ENCODE data around the gene CRY2. TPM values are rescaled to one million over a fixed set of nuclear protein-coding genes. Genes with fewer than 3 reads are reported as not detected.
"Not testable (repeated sequence)": the region's sequence is repeated elsewhere in the genome, so short reads cannot be mapped to it uniquely, and the experiment has no call there.

Gene CRY2
- total RNA-seq, 1 donor from 2014 or later, result 46.5 TPM

DNA sequence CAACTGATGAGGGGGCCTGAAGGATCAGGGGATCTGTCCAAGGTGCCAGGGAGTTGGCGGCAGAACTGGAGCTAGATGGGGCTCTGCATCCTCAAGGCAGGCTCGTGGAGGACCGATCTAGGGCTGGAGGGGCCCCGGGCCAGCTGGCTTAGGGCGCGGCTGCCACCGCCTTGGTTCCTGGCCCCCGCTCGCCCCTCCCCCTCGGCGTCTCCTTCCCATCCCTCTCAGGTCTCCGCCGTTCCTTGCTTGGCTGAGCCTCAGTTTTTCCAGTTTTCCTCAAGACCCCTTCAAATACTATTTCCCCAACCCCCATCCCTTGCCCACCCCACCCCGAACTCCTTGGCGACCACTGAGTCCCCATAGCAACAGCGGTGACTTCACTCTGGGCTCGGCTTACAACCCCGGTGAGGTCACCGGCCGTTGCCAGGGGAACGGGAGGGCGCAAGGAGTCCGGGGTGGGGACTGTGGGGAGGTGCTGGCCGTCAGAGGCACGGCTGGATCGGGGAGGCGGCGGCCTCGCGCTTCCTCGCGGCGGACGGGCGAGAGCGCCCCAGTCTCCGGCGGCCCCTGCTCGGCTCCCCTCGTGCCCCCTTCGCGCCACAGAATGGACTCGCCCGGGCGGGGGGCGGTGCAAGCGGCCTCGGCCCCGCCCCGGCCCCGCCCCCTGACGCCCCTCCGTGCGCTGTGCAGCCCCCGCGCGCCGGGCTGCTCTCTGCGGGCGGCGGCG is 52.3 kb downstream of the CRY2 start:
- peak; percentile 92 for DNase-seq

DNA sequence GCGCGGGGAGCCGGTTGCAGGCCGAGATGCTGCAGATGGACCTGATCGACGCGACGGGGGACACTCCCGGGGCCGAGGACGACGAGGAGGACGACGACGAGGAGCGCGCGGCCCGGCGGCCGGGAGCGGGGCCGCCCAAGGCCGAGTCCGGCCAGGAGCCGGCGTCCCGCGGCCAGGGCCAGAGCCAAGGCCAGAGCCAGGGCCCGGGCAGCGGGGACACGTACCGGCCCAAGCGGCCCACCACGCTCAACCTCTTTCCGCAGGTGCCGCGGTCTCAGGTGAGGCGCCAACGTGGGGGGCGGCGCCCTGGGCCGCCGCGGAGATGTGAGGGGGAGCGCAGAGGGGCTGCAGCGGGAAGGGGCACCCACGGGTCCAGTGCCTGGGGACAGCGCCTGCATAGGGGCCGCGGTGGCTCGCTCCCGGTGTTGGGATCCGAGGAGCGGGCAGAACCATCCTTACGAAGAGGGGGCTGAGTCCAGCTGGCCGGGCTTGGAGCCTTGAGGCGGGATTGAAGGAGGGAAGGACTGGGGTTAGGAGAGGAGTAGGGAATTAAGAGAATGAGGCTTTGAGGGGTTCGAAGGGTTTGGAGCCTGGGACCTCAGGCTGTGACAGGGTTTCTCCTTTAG is 53.0 kb downstream of the CRY2 start:
- DNase-seq, result not testable (repeated sequence)

DNA sequence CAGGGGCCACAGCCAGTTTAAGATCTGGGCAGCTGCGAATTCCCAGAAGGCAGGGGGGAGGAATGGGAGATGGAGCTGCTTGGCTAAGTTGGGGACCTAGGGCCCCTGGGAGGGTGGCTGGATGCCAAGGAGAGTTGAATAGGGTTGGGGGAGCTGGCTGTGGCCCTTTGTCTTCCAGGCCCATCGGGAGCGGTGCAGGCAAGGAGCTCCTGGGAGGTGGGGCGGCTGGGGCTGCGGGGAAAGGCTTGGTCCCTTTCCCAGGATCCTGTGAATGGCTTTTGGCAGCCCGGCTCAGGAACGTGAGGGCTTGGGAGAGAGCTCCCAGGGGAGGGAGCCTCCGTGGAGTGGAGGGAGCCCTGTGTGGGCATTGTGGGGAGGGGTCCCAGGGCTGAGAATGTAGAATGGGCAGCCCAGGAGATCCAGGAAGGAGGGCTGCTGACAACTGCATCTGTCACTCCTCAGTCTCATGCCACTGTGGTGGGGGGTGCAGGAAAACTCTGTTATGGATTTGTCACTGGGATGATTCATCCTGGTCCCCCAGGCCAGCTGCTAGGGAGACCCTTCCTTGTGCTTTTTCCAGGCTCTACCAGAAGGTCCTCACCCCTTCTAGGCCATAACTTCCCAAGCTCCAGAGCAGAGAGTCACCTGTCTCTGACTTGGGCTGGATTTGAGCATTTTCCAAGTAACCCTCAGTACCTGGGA is 53.8 kb downstream of the CRY2 start:
- peak; percentile 29 for DNase-seq

DNA sequence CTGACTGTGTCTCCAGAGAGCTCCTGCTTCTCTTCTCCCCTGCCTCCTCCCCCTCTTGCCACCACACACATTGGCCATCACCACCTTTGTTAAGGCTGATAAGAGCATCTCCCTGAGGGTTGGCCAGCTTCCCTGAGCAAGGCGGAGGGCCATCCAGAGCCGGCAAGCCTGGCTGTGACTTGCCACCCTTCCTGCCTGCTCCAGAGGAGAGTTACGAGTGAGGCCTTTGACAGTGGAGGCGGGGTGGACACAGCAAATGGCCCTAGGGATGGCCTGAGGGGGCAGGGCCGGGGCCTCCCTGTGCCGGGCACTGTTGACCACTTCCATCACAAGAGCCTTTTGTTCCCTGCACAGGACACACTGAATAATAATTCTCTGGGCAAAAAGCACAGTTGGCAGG is 54.4 kb downstream of the CRY2 start:
- DNase-seq, result peak; percentile 81

DNA sequence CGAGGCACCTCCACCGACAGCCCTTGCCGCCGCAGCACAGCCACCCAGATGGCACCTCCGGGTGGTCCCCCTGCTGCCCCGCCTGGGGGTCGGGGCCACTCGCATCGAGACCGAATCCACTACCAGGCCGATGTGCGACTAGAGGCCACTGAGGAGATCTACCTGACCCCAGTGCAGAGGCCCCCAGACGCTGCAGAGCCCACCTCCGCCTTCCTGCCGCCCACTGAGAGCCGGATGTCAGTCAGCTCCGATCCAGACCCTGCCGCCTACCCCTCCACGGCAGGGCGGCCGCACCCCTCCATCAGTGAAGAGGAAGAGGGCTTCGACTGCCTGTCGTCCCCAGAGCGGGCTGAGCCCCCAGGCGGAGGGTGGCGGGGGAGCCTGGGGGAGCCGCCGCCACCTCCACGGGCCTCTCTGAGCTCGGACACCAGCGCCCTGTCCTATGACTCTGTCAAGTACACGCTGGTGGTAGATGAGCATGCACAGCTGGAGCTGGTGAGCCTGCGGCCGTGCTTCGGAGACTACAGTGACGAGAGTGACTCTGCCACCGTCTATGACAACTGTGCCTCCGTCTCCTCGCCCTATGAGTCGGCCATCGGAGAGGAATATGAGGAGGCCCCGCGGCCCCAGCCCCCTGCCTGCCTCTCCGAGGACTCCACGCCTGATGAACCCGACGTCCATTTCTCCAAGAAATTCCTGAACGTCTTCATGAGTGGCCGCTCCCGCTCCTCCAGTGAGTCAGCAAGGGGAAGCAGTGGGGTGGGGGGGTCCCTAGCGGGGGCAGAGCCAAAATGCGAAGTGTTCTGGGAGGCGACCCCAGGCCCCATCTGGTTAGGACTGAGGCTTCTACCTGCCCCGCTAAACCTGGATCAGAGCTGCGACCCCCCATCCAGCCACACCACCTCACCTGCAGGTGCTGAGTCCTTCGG is 55.4 kb downstream of the CRY2 start:
- DNase-seq, result no peak

DNA sequence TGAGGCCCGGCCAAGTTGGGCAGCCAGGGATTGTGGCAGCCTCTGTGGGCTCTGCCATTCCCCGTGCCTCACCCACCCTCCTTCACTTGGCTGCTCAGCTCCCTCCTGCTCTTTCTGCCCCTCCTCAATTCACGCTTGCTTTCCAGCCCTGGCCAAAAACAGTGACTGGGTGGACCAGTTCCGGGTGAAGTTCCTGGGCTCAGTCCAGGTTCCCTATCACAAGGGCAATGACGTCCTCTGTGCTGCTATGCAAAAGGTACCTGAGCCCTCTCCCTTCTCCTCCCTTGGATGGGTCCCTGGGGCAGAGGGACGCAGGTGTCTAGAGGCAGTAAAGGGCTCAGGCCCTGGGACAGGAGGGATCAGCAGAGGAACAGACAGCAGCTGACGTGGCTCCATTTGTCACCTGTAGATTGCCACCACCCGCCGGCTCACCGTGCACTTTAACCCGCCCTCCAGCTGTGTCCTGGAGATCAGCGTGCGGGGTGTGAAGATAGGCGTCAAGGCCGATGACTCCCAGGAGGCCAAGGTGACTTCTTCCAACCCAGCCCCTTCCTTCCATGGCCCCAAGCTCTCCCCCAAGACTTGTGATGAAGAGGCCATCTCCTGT is 57.1 kb downstream of the CRY2 start:
- no peak for DNase-seq

DNA sequence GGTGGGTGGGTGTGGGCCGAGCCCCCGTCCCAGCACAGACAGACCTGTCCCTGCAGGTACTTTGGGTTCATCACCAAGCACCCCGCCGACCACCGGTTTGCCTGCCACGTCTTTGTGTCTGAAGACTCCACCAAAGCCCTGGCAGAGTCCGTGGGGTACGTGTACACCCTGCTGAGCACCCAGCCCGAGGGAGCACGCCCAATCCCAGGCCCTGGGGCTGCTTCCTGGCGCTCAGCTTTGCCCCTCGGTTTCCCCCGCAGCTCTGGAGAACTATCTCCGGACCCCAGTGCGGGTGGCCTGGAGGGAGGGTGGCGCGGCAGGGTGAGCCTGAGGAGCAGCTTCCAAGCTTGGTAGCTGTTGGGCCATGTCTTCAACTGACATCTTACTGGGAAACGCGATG is 57.8 kb downstream of the CRY2 start:
- DNase-seq, result no peak

DNA sequence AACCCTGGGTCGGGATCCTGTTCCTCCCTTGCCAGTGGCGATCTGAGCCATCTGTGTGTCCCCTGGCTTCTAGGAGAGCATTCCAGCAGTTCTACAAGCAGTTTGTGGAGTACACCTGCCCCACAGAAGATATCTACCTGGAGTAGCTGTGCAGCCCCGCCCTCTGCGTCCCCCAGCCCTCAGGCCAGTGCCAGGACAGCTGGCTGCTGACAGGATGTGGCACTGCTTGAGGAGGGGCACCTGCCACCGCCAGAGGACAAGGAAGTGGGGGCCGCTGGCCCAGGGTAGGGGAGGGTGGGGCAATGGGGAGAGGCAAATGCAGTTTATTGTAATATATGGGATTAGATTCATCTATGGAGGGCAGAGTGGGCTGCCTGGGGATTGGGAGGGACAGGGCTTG is 58.3 kb downstream of the CRY2 start:
- not testable (repeated sequence) for DNase-seq

DNA sequence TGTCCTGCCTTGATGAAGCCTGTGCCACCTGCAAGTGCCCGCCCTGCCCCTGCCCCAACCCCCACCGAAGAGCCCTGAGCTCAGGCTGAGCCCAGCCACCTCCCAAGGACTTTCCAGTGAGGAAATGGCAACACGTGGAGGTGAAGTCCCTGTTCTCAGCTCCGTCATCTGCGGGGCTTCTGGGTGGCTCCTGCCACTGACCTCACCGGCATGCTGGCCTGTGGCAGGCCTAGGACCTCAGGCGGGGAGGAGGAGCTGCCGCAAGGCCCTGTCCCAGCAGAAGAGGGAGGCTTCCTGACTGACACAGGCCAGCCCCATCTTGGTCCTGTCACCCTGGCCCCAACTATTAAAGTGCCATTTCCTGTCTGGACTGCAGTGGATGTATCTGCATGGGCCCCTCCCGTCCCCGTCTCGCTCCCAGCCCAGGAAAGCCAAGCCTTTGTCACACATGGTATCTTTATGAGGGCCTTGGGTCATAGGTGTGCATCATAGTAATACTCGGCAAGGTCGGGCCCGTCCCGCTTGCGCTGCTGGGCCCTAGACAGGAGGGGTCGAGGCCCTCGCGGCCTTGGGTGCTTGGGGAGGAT is 58.9 kb downstream of the CRY2 start:
- DNase-seq, result no peak

DNA sequence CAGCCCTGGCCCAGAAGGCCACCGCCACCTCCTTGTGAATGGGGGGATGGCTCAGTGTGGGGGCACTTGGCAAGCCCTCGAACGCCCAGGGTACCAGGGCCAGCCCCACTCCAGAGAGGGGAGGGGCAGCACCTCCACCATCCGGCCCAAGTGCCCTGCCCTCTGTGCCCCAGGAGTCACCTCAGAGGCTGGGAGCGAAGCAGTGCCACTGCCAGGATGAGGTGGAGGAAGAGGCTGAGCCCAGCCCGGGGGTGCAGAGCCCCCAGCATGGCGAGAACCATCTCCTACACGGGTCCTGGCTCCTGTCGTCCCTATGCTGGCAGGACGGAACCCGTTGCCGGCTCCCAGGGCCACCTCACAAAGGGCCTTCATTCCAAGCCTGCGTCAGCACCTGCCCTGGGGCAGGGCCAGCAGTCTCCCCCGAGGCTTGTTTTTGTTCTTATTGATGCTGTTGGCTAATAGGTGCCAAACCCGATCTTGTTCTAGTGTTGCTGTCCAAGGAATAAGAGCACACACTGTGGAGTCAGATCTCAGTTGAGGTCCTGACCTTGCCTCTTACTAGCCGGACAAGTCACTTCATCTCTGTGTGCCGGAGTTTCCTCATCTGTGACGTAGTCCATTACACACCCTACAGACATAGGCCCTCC is 59.8 kb downstream of the CRY2 start, which contains the start of gene FREY1:
Gene FREY1, minus strand, starts transcription at position 307 of the 647 bp plus-strand sequence. Its CDS starts 26 bp downstream, at position 281.
- no peak for DNase-seq

DNA sequence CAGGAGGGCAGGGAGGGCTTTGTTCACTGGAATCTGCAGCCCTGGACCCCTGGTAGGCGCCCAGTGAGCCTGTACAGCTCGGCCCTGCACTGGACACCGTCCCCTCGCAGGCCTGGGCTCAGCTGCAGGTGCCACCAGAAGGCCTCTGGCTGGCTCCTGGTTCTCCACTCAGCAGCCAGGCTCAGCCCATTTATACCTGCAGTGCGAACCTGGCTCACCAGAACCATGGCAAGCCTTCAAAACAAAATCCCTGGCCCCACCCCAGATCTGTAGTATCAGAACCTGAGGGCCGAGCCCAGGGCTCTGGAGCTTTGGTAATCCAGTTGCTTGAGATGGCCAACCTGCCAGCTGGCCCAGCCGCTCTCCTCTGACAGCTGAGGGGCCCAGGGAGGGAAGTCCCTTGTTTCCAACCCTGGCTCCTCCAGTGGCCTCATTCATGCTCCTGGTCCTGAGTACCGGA is 60.7 kb downstream of the CRY2 start:
- DNase-seq, result no peak

DNA sequence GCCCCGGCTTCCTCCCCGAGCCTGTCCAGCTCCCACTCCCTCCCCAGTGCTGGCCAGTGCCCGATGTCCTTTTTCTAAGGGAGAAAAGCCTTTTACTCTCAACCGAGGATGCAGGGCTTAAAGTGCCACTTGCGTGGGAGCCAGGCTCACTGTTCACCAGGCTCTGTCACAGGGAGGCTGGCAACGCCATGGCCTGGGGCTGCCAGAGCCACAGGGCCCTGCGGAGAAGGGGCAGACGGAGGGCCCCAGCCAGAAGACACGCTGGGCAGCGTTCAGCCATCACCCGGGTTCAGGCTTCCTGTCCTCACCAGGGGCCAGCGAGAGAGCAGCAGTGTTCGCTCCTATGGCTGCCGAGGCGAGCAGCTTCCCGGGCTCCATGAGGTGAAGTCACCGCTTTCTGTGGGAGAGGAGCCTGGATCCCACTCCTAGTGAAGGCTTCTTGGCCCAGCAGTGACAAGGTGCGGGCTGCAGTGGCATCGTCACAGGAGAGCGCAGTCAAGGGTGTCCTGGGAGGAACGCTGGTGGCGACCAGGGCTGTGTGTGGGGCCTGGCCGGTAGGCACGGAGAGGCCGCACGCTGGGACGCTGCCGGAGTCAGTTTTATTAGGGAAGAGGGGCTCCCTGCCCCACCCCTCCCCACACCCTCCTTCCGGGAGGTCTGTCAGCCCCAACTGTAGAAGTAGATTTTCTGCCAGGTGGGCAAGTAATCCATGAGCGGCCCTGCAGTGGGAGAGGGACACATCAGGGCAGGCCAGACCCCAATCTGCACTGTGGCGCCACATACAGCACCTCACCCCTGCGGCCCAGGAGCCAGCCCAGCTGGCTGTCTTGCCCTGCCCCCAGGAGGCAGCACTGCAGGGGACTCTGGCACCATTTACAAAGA is 62.6 kb downstream of the CRY2 start:
- no peak for DNase-seq

DNA sequence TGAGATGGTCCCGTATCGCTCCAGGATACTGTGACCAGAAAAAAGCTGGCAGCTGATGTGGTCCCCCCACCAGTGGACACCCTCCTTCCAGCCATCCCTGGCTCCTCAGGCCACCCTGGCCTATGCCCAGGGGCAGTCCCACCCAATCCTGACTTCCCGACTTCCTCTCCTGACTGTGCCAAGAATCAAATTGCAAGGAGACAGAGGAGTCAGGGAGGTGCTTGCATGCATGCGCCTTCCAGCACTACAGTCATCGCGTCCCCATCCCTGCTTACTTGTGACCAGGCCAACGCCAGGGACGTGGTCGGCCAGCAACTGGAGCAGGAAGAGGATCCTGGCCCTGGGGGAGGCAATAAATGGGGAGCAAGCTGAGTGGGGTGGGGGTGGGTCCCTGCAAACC is 63.3 kb downstream of the CRY2 start:
- DNase-seq, result no peak

DNA sequence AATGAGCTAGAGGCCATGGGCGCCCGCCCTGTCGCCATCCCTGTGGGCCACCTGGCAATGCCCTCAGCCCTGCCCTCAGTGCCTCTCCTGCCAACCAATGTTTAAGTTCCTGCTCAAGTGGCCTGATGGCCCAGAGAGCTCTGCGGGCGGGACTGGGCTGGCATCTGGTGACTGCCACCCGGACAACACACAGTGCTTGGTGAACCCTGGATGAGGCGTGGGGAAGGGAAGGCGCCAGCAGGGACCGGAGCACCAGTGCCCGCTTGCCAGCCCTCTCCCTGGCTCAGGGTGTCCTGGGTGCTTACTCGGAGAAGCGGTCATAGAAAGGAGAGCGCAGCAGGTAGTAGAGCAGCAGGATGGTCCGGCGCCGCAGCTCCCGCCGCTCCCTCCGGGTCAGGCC is 66.2 kb downstream of the CRY2 start:
- no peak for DNase-seq

DNA sequence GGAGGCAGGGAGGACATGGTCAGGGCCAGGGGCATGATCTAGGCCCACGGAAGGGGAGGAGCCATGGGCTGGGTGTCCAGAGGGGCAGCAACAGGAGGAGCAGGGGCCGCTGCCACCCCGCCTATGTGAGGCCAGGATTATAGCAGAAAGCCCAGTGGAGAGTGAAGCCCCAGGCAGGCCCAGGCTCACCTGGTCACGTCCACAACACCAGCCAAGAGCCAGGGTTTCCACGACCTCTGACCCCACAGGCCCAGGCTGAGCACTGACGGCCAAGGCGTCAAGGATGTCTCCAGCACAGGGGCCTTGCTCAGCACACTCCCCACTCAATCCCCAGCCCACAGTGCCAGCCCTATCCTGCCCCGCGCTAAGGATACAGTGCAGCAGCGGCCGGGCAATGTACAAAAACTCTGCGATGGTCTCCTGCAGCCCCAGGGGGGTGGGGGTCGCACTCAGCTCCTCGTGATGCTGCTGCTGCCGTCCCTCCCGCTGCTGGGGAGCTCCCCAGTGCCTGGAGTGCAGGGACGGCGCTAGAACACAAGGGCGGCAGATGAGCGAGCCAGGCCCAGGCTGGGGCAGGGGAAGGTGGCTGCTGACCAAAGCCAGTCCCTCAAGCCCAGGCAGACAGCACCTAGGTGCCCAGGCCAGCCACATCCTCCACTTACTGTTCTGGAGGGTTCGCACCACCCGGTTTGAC is 66.8 kb downstream of the CRY2 start:
- no peak for DNase-seq

DNA sequence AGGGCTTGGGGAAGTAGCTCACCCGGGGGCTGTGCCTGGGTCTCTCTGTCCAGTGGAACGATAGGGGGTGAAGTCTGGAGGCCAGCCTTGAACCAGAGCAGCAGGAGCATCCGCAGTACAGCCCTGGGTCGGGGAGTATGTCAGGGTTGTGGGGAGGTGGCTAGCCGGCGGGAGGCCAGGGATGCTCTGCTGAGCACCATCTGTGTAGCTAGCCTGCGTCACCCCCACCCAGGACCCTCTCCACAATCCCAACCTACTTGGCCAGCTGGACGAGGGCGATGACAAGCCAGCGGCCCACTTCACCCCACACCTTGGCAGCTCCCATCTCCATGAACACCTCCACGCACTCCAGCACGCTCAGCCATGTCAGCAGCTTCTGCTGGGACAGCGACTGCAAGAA is 68.2 kb downstream of the CRY2 start:
- no peak for DNase-seq

DNA sequence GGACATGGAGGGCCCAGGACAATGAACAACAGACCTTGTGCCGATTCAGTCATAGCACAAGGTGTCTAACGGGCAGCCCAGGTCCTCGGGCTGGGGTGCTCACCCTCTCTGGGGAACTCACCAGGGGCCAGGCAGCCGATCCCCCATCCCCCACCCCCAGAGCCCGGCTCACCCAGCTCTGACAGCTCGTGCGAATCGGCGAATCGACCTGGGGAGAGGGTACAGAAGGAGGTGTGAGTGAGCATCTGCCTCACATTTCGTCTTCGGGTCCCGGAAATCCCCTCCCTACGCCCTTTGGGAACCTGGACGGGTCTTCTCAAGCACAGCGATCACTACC is 70.0 kb downstream of the CRY2 start:
- no peak for DNase-seq

DNA sequence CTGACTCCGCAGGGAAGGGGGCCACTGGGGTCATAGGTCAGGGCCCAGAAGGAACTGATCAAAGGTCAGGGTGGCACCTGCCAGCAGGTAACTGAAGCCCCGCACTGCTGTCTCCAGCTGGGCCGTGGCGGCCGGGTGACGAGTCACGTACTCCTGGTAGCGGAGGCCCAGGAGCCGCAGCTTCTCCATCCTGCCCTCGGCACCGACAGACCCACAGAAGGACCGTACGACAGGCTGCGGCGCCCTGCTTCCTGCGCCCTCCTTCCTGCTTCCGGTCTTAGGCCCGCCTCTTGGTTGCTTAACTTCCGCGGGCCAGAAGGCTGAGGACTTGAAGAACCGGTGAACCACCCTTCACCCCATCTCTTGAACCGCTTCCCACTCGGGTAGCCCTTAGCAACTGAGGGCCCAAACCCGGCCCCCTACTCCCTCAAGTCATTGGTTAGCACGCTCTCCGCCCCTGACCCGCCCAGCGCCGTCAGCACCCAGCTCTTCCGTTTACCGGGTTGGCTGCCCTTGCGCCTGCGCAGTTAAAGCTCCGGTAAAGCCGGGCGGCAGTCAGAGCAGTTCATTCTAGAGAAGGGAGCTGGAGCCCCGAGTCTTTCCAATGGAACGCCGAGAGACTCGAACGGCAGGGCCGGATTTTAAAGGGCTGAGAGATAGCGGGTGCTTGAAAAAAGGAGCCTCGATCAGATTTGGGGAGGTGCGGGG is 70.5 kb downstream of the CRY2 start, which contains the start of gene PEX16:
Gene PEX16, minus strand, starts transcription at position 255 of the 708 bp plus-strand sequence. Its CDS starts 66 bp downstream, at position 189.
- DNase-seq, result peak; percentile 96

Data from occipital lobe (tissue), 2 donors.